AG04449 (cell line): Measurements from ENCODE around the gene CEP89.

Experiments
- CTCF ChIA-PET: fragments of 350-600 bp; formaldehyde crosslinking; extraction: SDS; loops from one replicate; lab custom pipeline; 2021; ENCODE audit warnings: antibody characterized with exemption; lab: Yijun Ruan, JAX
- POLR2A ChIA-PET: fragments of 400-600, 350-600 bp; formaldehyde crosslinking; extraction: SDS; loops from one replicate; lab custom pipeline; 2020; ENCODE audit warnings: antibody characterized with exemption, inconsistent platforms; lab: Yijun Ruan, JAX
- DNase-seq: peaks from one replicate; pipeline ENCODE4 v3.0.0-alpha.2; 2010; ENCODE audit warnings: low read depth, low spot score
- H3K4me3 ChIP-seq: 2 replicates; pipeline ENCODE4 v1.5.1; 2011; ENCODE audit warnings: low read depth, mild to moderate bottlenecking, control low read depth, low read length
- TF ChIP-seq, protein P1 (sequence below): IDR thresholded peaks from one replicate; pipeline ENCODE4 v1.5.1; 2011; ENCODE audit warnings: mild to moderate bottlenecking, moderate library complexity, low read length, control low read depth, inconsistent platforms; ENCODE audit not compliant: insufficient read depth; ENCODE audit errors: missing control alignments

Gene CEP89

DNA sequence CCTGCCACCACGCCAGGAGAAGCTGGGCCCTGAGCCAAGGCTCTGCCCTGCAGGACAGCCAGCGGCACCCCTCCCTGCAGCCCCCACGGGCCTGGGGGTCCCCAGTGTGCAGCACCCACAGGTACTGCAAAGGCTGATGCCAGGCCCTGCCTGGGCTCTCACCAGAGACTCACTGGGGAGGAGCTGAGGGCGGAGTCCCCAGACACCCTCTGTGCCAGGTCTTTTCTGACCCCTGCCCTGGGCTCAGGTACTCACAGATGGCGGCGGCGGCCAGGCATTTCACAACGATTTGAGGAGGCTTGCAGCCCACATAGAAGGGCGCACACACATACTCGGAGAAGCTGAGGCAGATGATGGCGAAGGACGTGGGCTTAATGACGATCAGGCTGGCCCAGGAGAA lies 107.9 kb downstream of the CEP89 start:
- CTCF ChIA-PET: no interaction called here
- H3K4me3 ChIP-seq: no peak overlapping the region
- POLR2A ChIA-PET: no interaction called here
- TF ChIP-seq, protein P1, sequence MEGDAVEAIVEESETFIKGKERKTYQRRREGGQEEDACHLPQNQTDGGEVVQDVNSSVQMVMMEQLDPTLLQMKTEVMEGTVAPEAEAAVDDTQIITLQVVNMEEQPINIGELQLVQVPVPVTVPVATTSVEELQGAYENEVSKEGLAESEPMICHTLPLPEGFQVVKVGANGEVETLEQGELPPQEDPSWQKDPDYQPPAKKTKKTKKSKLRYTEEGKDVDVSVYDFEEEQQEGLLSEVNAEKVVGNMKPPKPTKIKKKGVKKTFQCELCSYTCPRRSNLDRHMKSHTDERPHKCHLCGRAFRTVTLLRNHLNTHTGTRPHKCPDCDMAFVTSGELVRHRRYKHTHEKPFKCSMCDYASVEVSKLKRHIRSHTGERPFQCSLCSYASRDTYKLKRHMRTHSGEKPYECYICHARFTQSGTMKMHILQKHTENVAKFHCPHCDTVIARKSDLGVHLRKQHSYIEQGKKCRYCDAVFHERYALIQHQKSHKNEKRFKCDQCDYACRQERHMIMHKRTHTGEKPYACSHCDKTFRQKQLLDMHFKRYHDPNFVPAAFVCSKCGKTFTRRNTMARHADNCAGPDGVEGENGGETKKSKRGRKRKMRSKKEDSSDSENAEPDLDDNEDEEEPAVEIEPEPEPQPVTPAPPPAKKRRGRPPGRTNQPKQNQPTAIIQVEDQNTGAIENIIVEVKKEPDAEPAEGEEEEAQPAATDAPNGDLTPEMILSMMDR: no peak
- no peak for DNase-seq

DNA sequence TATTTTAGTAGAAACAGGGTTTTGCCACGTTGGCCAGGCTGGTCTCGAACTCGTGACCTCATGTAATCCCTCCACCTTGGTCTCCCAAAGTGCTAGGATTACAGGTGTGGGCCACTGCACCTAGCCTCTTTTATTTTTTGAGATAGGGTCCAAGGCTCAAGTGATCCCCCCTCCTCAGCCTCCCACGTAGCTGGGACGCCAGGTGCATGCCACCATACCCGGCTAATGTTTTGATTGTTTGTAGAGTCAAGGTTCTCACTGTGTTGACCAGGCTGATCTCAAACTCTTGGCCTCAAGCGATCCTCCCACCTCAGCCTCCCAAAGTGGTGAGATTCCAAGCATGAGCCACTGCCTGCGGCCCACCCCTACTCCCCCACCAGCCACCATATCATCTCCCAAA lies 108.5 kb downstream of the CEP89 start:
- ChIA-PET POLR2A (no interaction called here), CTCF (no interaction called here)
- DNase-seq: no peak
- TF ChIP-seq, protein P1: no peak
- H3K4me3 ChIP-seq: no peak overlapping the region

DNA sequence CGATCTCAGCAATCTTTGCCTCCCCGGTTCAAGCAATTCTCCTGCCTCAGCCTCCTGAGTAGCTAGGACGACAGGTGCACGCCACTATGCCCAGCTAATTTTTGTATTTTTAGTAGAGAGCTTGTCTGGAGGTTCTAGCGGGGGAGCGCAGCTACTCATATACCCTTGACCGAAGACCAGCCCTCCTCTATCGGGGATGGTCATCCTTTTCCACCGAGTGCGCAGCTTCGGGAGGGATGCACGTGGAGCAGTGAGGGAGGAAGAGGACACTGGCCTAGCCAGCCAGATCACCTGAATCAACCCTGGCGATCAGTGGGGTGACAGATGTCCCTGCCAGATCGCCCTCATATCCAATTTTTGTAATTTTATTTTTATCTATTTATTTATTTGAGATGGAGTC lies 109.0 kb downstream of the CEP89 start:
- no peak for DNase-seq
- TF ChIP-seq, protein P1: no peak
- CTCF ChIA-PET: no interaction called here
- no peak overlapping the region for H3K4me3 ChIP-seq
- POLR2A ChIA-PET: no interaction called here

DNA sequence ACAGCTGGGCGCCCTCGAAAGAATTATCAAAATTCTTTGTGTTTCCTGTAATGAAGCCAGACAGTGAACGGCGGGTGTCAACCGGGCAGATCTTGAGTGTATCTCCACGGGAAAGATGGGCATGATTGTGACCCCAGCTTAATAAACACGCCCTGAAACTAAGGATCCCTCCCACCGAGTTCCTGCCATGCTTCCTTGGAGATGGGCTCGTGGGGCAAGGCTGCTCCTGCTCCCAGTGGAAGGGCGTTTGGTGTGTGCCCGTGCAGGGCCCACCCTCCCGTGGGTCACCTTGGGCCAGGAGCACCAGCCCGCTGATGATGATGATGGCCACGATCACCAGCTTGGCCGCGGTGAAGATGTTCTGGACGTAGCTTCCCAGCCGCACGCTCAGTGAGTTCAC lies 109.6 kb downstream of the CEP89 start:
- DNase-seq: no peak
- CTCF ChIA-PET: no interaction called here

GRCh38 chr19:32861596-32861995 lies 110.2 kb downstream of the CEP89 start:
- no peak for DNase-seq
- POLR2A ChIA-PET: no interaction called here
- CTCF ChIA-PET: no interaction called here
- TF ChIP-seq, protein P1: no peak
- no peak overlapping the region for H3K4me3 ChIP-seq

More for the DNA sequence above, 109.6 kb downstream of the CEP89 start:
- POLR2A ChIA-PET: no interaction called here
- H3K4me3 ChIP-seq: no peak overlapping the region
- TF ChIP-seq, protein P1: no peak

- DNase-seq: no peak
- TF ChIP-seq, protein P1: no peak
- ChIA-PET CTCF (no interaction called here), POLR2A (no interaction called here)
- no peak overlapping the region for H3K4me3 ChIP-seq
Measured at GRCh38 chr19:32859591-32859990, 112.2 kb downstream of the CEP89 start.

DNA sequence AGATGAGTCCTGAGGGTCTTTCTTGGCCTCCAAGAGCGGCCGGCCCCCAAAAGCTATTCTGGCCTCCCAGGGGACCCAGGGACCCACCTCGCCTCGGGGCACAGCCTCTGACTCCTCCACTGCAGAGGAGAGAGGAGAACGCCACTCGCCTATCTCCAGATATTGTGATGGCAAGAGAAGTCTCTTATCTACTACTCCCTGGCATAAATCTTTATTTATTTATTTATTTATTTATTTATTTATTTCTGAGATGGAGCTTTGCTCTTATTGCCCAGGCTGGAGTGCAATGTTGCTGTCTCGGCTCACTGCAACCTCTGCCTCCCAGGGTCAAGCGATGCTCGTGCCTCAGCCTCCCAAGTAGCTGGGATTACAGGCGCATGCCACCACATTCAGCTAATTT lies 113.2 kb downstream of the CEP89 start:
- POLR2A ChIA-PET: no interaction called here
- CTCF ChIA-PET: no interaction called here
- no peak for DNase-seq
- H3K4me3 ChIP-seq: no peak overlapping the region
- TF ChIP-seq, protein P1: no peak
